ENCODE measurements around the gene HEXIM2.

- TF ChIP-seq EZH2phosphoT487 (IDR thresholded peaks at IDR 0.05; ENCODE audit: borderline replicate concordance, low read length) (no peak), CTCF (conservative IDR thresholded peaks at IDR 0.05; ENCODE audit: low read depth, low read length) (no peak), EZH2 (IDR thresholded peaks at IDR 0.05; ENCODE audit: low read length, unreplicated experiment) (no peak)
These were observed 10.5 kb upstream of the HEXIM2 start for GRCh38 chr17:45150911-45151809.

All from PC-3 (cell line).